ENCODE measurements around the gene HIVEP3. TPM values are rescaled to one million over a fixed set of nuclear protein-coding genes. Genes with fewer than 3 reads are reported as not detected.

Gene HIVEP3
- total RNA-seq, 1 donor from 2014 or later, result 11.6 TPM

DNA sequence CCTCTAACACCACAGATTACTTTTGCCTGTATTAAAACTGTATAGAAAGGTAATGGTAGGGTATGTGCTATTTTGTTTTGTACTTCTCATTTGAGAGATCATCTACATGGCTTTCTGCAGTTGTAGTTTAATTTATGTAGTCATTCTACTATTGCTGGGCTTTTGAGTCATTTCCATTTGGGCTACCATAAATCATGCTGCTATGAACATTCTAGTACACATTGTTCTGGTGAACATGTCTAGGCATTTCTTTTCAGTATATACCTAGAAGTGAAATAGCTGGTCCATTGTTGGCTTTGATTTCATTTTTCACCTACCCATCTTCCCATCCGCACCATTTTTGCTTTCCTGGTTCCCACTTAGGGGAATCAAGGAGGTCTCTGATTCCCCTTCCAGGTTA is 453.0 kb downstream of the HIVEP3 start:
- ATAC-seq (no peak), DNase-seq (no peak)
- Histone ChIP-seq H3K36me3 (no peaks in the 10 kb centered on the region), H3K27me3 (ENCODE audit: low read depth) (no peaks in the 10 kb centered on the region), H3K27ac (no peak overlapping the region), H3K4me1 (no peaks in the 10 kb centered on the region), H3K9me3 (no peaks in the 10 kb centered on the region), H3K4me3 (no peak overlapping the region)
- intact Hi-C loops (cut with DNase I), result no loop called here
- TF ChIP-seq, protein P1, sequence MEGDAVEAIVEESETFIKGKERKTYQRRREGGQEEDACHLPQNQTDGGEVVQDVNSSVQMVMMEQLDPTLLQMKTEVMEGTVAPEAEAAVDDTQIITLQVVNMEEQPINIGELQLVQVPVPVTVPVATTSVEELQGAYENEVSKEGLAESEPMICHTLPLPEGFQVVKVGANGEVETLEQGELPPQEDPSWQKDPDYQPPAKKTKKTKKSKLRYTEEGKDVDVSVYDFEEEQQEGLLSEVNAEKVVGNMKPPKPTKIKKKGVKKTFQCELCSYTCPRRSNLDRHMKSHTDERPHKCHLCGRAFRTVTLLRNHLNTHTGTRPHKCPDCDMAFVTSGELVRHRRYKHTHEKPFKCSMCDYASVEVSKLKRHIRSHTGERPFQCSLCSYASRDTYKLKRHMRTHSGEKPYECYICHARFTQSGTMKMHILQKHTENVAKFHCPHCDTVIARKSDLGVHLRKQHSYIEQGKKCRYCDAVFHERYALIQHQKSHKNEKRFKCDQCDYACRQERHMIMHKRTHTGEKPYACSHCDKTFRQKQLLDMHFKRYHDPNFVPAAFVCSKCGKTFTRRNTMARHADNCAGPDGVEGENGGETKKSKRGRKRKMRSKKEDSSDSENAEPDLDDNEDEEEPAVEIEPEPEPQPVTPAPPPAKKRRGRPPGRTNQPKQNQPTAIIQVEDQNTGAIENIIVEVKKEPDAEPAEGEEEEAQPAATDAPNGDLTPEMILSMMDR (IDR thresholded peaks at IDR 0.05), result no peak

DNA sequence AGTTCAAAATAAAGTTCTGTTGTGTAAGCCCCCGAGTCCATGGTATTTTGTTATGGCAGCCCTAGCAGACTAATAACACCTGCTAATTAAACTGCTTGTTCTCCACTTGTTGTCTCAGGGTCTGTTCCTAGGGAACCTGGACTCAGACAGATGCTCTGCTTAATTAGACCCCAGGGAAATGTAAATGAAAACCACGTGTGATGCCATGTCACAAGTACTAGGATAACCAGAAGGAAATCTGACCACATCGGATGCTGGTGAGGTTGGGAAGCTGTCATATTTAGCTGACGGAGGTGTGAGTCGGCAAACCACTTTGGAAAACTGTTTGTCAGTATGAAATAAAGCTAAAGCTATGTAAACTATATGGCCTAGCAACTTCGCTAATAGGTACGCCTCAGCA is 453.8 kb downstream of the HIVEP3 start:
- intact Hi-C loops (cut with DNase I), result no loop called here

DNA sequence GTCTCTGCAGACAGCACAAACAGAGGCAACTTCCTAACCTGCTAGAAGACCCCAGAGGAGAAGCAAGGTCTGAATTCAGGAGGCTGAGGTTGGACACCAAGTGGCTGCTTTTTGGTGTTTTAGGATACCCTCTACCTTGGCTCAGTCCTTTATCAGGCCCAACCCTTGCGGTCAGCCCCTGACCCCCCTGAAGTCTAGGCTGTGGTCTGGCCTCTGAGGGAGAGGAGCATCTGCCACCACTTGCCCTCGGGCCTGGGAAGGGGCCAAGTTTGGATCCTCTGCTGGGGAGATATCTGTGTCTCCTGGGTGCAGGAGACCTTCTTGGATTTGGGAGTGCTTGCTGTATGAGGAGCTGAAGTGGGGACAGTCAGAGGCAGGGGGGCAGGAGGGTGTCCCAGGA is 455.2 kb downstream of the HIVEP3 start:
- TF ChIP-seq, protein P1 (IDR thresholded peaks at IDR 0.05), result no peak
- no peak for DNase-seq
- ATAC-seq, result no peak
- no peak overlapping the region for H3K4me3 ChIP-seq
- intact Hi-C loops (cut with DNase I), result no loop called here
- H3K27ac ChIP-seq, result no peak overlapping the region
- no peaks in the 10 kb centered on the region for H3K36me3 ChIP-seq
- H3K9me3 ChIP-seq, result no peaks in the 10 kb centered on the region
- no peaks in the 10 kb centered on the region for H3K27me3 ChIP-seq (ENCODE audit: low read depth)
- H3K4me1 ChIP-seq, result no peaks in the 10 kb centered on the region

More for the DNA sequence above, 453.8 kb downstream of the HIVEP3 start:
- Histone ChIP-seq H3K4me3 (no peak overlapping the region), H3K27me3 (ENCODE audit: low read depth) (no peaks in the 10 kb centered on the region), H3K4me1 (no peaks in the 10 kb centered on the region), H3K9me3 (no peaks in the 10 kb centered on the region), H3K36me3 (no peaks in the 10 kb centered on the region), H3K27ac (no peak overlapping the region)
- ATAC-seq (no peak), DNase-seq (no peak)
- TF ChIP-seq, protein P1 (IDR thresholded peaks at IDR 0.05), result no peak

DNA sequence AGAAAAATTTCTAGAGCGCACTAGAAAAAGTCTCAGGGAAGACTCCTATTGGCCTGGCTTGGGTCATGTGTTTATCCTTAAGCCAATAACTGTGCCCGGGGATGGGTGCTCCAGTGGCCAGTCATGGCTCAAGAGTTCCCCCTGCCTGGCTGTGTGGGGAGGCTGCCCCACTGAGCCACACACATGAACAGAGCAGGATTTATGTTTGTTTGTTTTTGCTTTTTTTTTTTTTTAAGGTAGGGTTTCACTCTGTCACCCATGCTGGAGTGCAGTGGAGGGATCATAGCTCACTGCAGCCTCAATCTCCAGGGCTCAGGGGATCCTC is 456.1 kb downstream of the HIVEP3 start:
- H3K4me3 ChIP-seq, result no peak overlapping the region
- intact Hi-C loops (cut with DNase I), result no loop called here
- DNase-seq (no peak), ATAC-seq (no peak)
- H3K4me1 ChIP-seq, result no peaks in the 10 kb centered on the region
- H3K27me3 ChIP-seq (ENCODE audit: low read depth), result no peaks in the 10 kb centered on the region
- TF ChIP-seq, protein P1 (IDR thresholded peaks at IDR 0.05), result no peak
- H3K36me3 ChIP-seq, result no peaks in the 10 kb centered on the region
- no peak overlapping the region for H3K27ac ChIP-seq
- H3K9me3 ChIP-seq, result no peaks in the 10 kb centered on the region

DNA sequence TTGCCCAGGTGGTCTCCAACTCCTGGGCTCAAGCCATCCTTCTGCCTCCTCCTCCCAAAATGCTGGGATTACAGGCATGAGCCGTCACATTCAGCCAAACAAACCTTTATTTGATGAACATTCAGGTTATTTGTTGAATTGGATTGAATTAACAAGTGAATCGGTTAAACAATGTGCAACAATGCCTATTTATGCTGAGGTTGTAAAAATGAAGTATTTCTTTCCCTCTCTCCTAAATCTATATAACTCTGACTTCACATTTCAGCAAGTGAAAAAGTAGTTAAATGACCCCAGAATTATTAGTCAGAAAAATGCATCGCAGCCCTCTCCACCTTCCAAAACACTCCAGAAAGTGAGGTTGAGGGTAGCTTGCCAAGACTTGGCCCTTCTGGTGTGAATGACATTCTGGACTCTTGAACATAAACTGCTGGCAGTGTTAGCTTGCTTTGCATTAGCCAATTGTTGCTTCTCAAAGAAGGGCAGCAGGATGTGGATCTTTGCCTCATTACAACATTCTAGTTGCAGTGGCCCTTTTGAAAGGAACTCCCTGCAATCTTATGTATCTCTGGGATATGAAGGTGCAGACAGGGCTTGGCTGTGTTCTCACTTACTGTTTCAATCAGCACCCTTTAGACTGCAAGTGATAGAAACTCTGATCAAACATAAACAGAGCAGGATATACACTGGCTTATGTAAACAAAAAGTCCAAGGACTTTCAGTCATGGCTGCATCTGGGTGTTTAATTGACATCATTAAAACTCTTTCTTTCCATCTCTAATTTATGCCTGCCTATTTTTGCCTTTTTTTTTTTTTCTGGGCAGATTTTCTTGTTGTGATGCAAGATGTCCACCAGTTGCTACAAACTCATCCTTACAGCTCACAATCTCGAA is 456.7 kb downstream of the HIVEP3 start:
- DNase-seq (no peak), ATAC-seq (peak; percentile 54 to 66)
- TF ChIP-seq, protein P1 (IDR thresholded peaks at IDR 0.05), result no peak
- H3K9me3 ChIP-seq, result no peaks in the 10 kb centered on the region
- no peaks in the 10 kb centered on the region for H3K36me3 ChIP-seq
- no peaks in the 10 kb centered on the region for H3K4me1 ChIP-seq
- intact Hi-C loops (cut with DNase I), result no loop called here
- H3K4me3 ChIP-seq, result no peak overlapping the region
- H3K27ac ChIP-seq, result no peak overlapping the region
- H3K27me3 ChIP-seq (ENCODE audit: low read depth), result no peaks in the 10 kb centered on the region
